Sigmoid colon (tissue), 4 donors: ENCODE measurements around the gene PSMD13.

ENCODE experiments used
- EP300 ChIP-seq, 4 donors: sonication (generic); formaldehyde crosslinking; IDR thresholded peaks; one replicate each; pipeline ENCODE4 v1.6.1; 2017; ENCODE audit warnings: antibody characterized with exemption in 4 of 4
- TF ChIP-seq, protein P1 (sequence below), 4 experiments: fragments of 450-650 bp in 3 of 4; fragments of 200-600 bp in 1 of 4; IDR thresholded peaks; one replicate each; pipeline ENCODE4 v1.5.1; 2016 to 2019; ENCODE audit warnings: antibody characterized with exemption in 4 of 4, mild to moderate bottlenecking in 3 of 4, moderate library complexity in 2 of 4

GRCh38 chr11:281486-282161 lies 44.8 kb downstream of the PSMD13 start:
- no peak for TF ChIP-seq EP300 (IDR thresholded peaks at IDR 0.05)
- TF ChIP-seq, protein P1, sequence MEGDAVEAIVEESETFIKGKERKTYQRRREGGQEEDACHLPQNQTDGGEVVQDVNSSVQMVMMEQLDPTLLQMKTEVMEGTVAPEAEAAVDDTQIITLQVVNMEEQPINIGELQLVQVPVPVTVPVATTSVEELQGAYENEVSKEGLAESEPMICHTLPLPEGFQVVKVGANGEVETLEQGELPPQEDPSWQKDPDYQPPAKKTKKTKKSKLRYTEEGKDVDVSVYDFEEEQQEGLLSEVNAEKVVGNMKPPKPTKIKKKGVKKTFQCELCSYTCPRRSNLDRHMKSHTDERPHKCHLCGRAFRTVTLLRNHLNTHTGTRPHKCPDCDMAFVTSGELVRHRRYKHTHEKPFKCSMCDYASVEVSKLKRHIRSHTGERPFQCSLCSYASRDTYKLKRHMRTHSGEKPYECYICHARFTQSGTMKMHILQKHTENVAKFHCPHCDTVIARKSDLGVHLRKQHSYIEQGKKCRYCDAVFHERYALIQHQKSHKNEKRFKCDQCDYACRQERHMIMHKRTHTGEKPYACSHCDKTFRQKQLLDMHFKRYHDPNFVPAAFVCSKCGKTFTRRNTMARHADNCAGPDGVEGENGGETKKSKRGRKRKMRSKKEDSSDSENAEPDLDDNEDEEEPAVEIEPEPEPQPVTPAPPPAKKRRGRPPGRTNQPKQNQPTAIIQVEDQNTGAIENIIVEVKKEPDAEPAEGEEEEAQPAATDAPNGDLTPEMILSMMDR (IDR thresholded peaks at IDR 0.05) = no peak
